HG03521 (cell line): ENCODE measurements around the gene SFI1.
"Not testable (repeated sequence)": the region's sequence is repeated elsewhere in the genome, so short reads cannot be mapped to it uniquely, and the experiment has no call there.

Experiments used
- ATAC-seq: cut with Tn5 transposase; IDR thresholded peaks from one replicate; pipeline ENCODE4 v1.9.1; 2021; ENCODE audit warnings: mild to moderate bottlenecking, moderate library complexity; ENCODE audit not compliant: unreplicated experiment

Gene SFI1

DNA sequence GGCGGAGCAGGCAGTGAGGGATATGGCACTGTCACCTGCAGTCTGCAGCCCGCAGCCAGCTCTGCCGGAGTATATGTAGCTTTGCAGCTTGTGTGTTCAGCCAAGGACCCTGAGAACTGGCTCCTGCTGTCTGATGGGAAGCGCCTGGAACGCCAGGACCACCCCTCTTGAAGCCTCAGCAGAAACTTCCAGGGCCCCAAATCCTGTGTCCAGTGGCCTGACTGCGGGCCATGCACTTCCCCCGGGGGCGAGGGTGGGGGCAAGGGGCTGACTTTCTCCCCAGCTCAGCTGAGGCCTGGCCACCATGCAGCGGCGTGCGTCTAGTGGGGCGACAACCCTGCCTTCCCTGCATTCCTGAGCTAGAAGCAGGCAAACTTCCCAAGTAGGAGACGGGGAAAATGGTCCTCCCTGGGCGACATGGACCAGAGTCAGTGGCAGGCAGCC is 133.4 kb downstream of the SFI1 start:
- ATAC-seq: no peak

DNA sequence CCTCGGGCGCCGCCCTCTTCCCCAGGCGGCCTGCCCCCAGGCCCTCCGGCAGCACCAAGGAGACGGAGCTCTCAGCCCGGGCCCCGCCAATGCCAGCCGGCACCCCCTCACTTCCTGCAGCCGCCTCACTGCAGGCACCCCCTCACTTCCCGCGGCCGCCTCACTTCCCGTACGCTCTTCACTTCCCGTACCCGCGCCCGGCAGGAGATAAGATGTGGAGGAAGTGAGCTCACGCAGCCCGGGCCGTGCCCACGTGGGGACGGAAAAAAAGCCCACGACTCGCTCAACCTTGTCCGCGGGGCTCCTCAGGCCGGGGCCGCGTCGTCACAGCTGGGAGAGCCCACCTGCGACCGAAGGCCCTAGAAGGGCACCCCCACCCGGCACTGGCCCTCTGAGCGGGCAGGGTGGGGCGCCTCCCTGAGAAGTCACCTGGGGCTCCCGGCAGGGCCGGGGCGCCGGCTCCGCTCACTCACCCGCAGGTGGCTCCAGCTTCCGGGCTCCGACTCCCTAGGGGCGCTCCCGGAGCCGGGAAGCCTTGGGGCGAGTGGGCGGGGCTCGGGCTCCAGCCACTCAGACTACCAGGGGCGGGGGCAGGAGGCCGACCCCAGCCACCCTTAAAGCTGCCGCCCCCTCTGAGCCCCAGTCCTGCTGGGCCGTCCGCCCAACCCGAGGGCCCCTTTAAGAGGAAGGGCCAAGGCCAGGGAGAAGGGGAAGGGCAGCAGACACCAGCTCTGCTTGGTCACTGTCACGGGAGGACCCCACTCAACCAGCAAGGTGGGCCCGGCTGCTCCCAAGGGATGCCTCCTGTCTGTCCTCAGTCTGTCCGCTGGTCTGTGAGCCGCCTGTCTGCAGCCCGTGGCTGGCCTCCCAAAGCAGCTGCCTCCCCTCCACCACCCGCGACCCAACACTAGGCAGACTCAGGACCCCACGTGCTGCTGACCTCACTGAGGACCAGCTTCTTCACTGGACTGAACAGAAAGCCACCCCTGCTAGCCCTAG is 134.3 kb downstream of the SFI1 start:
- peak; percentile 52 for ATAC-seq

DNA sequence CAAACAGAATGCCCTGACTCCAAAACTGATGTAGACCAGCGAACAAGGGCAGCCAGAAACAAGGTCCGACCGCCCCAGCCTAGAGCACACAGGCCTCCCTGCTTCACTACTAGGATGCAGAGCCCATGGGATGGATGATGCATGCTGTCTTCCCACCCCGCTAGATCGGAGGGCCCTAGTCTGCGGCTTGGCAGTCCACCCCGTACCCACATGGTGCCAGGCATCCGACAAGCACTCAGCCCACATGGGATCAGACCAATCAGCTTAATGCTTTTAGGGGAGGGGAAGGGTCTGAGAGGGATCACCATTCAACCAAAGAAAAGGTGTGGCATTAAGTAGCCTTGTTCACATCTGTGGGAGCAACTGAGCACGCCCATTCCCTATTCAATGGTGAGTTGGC is 135.1 kb downstream of the SFI1 start:
- ATAC-seq: no peak

DNA sequence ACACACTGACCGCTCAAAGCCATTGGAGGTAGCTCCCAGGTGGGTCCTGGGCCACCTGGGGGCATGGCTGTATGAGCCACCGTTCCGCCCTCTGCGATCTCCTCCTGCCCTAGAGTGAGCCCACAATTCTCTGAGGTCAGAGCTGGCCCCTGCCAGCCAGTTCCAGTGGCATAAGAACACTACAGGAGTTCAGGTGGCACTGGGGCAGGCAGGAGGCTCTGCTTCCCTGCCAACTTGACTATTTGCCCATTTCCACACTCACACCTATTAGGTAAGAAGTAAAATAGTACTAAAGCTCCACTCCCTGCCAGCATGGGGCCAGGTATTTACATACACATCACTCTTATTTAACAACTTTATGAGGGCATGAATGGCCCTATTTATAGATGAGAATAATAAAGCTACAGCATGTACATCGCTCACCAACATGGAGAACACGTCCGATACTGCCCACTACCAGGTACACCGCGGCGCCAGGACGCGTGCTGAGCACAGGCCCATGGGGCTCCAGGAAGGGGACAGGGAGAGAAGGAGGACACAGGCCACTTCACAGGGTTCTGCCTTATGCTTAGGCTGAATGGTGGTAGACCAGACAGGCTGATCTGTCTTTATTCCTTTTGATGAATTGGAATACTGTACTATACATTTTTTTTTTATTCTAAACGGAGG is 139.4 kb downstream of the SFI1 start:
- ATAC-seq: no peak

DNA sequence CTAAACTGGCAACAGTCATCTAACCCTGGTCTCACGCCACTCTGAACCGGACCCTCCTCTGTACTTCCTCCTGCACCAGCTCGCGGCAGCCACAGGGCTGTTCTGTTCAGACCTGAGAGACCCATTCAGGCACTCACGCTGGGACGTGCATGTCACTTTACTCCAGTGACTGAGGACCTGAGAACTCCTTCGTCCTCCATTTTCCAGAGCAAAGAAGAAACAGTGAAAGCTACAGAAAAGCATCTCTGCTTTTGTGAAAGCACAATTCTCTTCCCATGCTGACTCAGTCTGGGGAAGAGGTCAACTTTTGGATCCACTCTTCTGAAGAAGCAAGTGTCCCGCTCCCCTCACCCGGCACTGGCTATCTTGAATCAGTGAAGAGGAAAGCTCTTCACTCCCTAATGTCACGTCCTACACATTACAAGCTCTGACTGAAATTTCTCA is 141.1 kb downstream of the SFI1 start:
- peak; percentile 35 for ATAC-seq

DNA sequence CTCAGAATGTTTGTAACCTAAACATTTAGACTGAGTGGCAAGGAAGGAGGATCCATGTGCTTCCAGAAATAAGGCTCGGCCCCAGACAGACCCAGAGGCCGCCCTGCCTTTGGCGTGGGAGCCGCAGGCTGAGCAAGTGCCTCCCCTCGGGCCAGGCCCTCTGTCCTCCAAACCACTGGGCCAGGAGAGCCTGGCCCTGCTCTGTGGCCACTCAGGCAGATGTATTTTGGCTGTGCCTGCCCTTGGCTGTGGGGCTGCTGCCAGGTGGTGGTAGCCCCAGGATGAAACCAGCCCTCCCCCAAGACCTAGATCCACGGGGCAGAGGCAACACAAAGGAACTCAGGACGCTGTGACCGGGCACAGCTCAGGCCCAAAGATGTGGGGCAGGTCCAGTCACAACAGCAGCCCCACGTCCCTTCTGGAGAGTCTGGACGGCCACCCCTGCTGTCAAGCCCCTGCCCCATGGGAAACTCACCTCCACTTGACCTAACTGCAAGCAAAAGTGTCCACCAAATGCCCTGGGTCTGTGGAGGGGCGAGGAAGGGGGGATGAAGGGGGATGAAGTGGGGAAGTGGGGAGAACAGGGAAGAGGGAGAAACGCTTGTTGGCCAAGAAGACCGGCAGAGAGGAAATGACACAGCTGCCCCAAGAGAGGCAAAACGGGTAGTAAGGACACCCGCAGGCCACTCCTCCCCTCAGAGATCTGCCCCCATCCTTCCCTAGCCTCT is 141.7 kb downstream of the SFI1 start:
- peak; percentile 52 for ATAC-seq

DNA sequence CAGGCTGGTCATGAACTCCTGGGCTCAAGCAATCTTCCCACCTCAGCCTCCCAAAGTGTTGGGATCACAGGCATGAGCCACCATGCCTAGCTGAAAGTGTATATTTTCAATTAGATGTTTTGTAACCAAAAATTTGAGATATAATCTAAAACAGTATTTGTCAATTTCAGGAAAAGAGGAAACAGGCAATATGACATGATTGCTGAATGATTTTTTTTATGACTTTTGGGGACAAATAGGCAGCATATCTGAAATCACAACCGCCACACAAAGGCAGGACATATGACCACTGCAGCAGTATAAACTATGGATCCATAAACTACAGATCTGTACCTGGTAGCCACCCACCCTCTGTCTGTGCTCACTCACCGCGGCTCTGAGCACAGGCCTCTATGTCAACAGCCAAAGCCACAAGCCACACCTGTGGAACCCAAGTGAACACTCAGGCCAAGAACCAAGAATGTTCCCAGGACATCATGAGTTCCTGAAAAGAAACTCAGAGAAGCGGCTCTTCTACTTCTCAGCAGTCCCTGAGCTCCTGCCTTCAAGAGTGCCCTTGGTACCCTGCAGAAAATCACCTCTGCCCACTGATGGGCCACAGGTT is 143.2 kb downstream of the SFI1 start:
- ATAC-seq: no peak

DNA sequence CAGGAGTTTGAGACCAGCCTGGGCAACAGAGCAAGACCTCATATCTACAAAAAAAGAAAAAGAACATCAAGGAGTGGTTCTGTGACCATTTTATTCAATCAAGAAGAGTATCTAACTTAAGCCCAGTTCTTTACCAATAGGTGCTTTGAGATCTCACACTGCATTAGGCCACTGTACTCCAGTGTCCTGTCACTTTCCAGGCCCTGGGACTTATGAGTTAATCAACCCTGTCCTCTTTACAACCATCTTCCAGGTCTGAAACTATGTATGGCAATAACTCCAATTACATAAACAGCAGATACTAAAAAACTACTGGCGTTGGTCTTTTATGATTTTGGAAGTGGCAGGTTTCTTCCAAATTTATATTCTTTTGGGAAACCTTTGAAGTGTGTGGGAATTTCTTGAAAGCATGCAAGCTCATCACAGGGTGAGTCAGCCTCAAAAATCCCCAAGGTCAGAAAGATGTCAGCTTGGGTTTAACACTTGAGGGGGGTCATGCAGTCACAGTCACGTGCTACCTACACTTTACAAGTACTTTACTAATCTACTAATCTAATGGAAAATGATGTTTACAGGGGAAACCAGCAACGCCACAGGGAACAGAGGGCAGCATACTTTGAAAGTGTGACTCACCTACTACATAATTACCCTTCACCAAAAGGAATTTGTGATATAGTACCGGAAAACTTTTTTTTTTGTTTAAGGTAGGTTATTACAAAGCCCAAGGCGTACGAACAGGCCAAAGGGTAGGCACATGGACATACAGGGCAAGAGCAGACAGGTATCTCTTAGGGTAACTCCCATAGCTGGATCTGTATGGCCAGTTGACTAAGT is 150.1 kb downstream of the SFI1 start:
- ATAC-seq: no peak

DNA sequence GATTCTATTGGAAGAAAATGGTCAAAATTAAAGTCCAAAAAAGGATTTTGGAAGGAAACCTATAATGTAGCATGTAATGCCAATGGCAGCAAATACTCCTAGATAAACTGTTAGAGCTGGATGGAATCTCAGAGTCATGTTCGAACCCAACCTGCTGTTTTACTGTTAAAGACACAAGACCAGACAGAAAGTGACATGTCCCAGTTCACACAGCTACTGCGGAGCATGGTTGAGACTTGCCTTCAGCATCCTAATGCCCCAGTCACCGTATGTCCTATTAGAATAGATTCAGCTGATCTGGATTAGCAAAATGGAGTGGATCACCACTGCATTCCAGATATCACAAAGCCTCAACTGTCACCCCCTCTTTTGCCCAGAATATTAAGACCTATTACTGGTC is 150.7 kb downstream of the SFI1 start:
- no peak for ATAC-seq

DNA sequence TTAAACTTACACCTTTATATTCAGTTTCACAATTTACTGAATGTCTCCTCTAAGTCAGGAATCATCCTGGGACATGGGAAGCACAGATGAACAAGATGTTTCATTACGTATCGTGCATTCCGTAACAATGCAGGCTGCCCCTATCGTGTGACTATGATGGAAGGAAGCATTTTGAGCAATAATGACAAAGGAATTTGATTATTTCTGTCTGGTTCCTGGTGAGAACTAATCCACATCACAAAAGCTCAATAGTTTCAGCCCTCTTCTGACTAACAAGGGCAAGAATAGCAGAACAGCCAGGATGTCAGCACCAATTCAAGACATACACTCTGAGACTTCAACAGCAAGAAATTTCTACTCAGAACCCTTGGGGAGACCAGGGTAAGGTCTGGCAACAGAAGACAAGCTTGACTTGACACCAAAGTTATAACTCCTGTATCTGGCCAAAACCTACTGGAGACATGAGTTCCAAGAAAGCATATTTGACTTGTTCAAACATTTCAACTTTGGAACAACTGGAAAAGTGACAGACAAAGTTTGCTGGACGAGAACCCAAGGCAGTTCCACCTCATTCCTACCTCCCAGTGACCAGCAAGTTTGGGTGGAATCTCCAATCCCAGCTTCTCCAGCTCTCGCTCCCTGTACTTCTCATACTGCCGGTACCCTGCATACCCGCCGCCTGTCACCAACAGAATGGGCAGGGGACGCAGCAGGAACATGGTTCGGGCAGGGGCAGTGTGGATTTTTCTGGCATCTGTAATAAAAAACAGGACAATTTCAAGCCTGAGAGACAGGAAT is 151.4 kb downstream of the SFI1 start:
- ATAC-seq: no peak

DNA sequence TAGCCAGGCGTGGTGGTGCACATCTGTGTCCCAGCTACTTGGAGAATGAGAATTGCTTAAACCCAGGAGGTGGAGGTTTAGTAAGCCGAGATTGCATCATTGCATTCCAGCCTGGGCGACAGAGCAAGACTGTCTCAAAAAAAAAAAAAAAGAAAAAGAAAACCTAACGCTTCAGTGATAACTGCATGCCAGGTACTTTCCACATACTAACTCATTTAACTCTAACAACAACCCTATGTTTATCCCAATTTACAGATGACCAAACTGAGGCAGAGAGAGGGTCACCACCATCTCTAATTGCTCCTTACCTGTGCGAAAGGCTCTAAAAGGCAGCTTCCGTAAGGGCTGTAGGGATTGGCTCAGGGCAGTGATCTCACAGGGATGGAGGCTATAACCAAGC is 154.1 kb downstream of the SFI1 start:
- ATAC-seq: no peak

DNA sequence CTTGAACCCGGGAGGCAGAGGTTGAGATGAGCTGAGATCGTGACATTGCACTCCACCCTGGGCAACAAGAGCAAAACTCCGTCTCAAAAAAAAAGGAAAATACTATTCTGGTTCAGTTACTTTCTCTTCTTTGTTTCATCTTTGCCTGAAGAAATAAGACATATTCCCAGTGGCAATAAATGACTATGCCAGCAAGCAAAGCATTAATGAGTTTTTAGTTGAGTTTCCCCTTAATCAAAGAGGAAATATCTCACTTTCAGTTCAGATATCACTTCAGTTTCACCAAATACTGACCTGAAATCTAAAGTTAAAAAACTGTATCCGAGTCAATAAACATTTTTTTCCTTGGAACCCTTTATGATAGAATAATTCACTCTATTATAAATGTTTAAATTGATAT is 155.3 kb downstream of the SFI1 start:
- no peak for ATAC-seq

DNA sequence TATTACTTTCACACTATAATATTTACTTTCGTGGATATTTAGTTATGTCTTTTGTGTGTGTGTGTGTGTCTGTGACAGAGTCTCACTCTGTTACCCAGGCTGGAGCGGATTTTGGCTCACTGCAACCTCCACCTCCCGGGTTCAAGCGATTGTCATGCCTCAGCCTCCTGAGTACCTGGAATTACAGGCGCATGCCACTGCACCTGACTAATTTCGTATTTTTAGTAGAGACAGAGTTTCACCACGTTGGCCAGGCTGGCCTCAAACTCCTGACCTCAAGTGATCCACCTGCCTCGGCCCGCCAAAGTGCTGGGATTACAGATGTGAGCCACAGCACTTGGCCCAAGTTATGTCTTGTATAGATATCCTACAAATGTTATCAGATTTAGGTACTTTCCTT is 155.8 kb downstream of the SFI1 start:
- no peak for ATAC-seq

DNA sequence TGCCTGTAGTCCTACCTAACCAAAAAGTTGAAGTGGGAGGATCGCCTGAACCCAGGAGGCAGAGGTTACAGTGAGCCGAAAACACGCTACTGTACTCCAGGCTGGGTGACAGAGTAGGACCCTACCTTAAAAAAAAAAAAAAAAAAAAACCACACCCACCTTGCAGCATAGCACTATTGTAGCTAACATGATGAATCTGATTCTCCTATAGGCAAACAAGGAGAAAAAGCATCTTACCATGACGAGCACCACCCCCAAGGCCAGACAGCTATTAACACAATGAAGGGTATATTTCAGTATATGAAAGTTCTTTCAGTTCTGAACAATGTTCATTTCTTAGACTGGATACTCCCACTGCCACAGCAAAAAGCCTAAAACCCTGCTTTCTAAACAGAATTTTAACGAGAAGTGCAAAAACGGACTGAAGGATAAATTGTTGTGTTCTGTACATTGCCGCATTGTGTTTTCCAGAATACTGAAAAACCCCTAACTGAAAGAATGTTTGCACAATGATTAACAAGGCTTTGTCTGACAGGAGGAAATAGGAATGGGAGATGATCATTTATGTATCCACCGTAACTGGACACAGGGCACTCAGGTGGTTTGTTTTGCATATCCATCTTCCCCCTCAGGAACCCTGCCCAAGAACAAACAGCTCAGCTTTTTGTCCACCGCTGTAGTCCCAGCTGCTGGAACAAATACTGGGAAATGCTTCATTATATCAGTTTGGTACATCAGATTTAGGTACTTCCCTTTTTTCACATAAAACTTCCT is 156.8 kb downstream of the SFI1 start:
- no peak for ATAC-seq

DNA sequence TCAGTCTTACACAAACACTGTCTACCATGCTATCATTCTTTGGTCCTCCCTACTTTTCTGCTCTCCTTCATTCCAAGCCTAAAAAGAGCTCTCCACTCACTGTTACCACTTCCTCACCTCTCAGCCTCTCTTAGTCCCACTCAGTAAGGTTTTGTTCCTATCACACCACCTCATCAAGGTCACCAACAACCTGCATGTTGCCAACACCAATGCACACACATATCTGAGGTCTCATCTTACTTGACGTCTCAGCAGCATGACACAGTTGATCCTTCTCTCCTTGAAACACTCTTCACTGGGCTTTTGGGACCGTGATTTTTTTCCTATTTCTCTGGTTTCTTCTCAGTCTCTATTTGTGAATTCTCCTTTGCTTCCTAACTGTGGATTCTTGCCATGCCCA is 157.6 kb downstream of the SFI1 start:
- ATAC-seq: no peak

DNA sequence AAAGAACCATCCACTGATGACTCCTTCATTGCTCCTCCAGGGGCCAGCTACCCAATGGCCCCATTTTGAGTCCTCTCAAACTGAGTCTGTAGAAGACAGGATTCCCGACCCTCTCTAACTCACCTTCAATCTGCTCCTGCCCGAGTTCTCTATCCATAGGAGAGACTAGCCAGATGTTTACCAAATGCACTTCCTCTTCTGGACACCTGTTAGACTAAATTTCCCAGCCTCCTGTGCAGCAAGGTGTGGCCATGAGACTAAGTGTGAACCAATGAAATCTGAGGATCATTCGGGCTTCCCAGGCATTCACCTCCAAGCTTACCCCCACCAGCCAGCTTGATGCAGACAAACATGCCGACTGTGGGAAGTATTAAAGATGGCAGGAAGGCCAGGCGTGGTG is 158.1 kb downstream of the SFI1 start:
- ATAC-seq: no peak

DNA sequence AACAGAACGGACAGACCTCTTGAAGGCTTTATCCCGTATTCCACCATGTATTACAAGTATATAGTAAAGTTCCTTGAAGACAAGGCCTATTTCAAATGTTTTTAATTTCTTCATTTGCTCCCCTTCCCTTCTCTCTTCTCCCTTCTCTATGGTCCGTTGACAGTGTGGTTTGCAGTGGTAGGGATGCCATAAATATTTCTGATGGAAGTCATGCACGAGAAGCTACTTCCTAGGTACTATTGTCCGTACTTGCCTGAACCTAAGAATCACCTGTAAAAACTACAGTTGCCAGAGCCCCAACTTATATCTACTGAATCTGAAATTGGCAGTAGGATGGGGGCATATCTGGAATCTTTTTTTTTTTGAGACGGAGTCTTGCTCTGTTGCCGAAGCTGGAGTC is 162.9 kb downstream of the SFI1 start:
- no peak for ATAC-seq

DNA sequence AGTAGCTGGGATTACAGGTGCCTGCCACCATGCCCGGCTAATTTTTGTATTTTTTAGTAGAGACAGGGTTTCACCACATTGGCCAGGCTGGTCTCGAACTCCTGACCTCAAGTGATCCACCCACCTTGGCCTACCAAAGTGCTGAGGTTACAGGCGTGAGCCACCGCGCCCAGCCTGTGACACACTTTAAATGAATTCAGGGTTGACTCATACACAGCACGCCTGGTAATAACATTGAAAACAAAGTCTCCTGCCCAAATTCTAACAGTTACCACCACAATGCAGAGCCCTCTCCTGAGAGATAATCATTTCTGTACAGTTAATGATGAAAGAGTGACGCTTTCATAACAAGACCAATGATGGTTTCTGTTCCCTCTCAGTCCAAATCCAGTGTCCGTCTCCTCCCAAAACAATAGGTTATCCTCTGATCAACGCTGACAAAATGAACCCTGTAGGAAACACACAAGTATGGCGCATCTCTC is 164.6 kb downstream of the SFI1 start:
- not testable (repeated sequence) for ATAC-seq
